ENCODE data around the gene POLD1.

- TF ChIP-seq CTCF (IDR thresholded peaks at IDR 0.05; ENCODE audit: poor library complexity) (no peak), EZH2 (IDR thresholded peaks at IDR 0.05; ENCODE audit: borderline replicate concordance) (no peak)
Observed at GRCh38 chr19:50449236-50449899, 65.2 kb downstream of the POLD1 start.

Data from hepatocyte (in vitro differentiated cells).